ENCODE data around the gene CLTRN. TPM values are rescaled to one million over a fixed set of nuclear protein-coding genes. Genes with fewer than 3 reads are reported as not detected.

CLTRN gene
- total and polyA plus RNA-seq, 7 donors, result not detected

DNA sequence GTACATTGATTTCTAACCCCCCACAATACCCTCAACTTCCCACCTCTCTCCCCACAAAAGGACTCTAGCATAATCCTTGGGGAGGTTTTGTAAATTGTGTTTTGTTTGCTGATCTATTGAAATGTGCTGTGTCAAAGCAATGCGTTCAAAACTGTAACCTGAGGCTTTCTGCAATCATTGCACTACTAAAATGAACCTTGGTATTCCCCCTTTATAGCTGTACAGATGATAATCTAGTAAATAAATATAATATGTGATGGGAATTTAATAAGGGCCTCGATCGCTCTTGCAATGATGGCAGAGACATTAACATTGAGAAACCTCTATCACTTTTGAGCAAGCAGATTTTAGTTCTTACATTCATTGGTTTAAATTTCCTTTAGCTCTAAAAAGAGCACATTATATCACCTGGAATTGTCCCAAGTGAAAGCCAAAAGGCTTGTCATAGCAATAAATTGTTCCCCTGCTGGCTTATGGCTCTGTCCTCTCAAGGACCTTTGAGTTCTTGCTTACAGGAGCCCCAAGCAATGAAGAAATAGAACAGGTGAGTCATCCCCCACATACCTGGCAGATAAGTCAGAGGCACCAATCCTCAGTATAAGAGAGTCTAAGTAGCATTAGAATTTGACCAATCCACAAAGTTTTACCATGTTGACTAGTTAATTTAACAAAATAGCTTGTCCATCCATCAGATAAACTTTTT lies 45.4 kb downstream of the CLTRN start:
- ATAC-seq, result peak; percentile 91 to 98 (median 96)
- Histone ChIP-seq H3K9me3 (no peaks in the 10 kb centered on the region), H3K4me3 (no peak overlapping the region), H3K36me3 (ENCODE audit: insufficient read depth in 1 of 2, low read depth in 1 of 2) (no peaks in the 10 kb centered on the region), H3K4me1 (no peaks in the 10 kb centered on the region), H3K27me3 (ENCODE audit: insufficient read depth in 3 of 3, low read length in 2 of 3) (peaks cover 0 to 20% (median 0%) of the 10 kb centered on the region in 3 donors), H3K27ac (peak overlapping the region; percentile 42)
- WGBS, 3 donors, result 21 to 56% (median 42%) methylated on average over 3 of the region's 3 CpGs
- intact Hi-C loops (cut with DNase I), result no loop called here
- no peak for DNase-seq
- TF ChIP-seq, protein P1, sequence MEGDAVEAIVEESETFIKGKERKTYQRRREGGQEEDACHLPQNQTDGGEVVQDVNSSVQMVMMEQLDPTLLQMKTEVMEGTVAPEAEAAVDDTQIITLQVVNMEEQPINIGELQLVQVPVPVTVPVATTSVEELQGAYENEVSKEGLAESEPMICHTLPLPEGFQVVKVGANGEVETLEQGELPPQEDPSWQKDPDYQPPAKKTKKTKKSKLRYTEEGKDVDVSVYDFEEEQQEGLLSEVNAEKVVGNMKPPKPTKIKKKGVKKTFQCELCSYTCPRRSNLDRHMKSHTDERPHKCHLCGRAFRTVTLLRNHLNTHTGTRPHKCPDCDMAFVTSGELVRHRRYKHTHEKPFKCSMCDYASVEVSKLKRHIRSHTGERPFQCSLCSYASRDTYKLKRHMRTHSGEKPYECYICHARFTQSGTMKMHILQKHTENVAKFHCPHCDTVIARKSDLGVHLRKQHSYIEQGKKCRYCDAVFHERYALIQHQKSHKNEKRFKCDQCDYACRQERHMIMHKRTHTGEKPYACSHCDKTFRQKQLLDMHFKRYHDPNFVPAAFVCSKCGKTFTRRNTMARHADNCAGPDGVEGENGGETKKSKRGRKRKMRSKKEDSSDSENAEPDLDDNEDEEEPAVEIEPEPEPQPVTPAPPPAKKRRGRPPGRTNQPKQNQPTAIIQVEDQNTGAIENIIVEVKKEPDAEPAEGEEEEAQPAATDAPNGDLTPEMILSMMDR (IDR thresholded peaks at IDR 0.05), result no peak

GRCh38 chrX:15617111-15617510 lies 47.5 kb downstream of the CLTRN start:
- WGBS, 3 donors, result 82 to 88% (median 86%) methylated on average over 6 of the region's 6 CpGs
- Histone ChIP-seq H3K27ac (no peak overlapping the region), H3K9me3 (no peaks in the 10 kb centered on the region), H3K36me3 (ENCODE audit: insufficient read depth in 1 of 2, low read depth in 1 of 2) (no peaks in the 10 kb centered on the region), H3K27me3 (ENCODE audit: insufficient read depth in 3 of 3, low read length in 2 of 3) (peaks cover 0 to 15% (median 0%) of the 10 kb centered on the region in 3 donors), H3K4me1 (no peaks in the 10 kb centered on the region), H3K4me3 (no peak overlapping the region)
- no peak for DNase-seq
- intact Hi-C loops (cut with DNase I), result no loop called here
- TF ChIP-seq, protein P1 (IDR thresholded peaks at IDR 0.05), result no peak
- no peak for ATAC-seq

DNA sequence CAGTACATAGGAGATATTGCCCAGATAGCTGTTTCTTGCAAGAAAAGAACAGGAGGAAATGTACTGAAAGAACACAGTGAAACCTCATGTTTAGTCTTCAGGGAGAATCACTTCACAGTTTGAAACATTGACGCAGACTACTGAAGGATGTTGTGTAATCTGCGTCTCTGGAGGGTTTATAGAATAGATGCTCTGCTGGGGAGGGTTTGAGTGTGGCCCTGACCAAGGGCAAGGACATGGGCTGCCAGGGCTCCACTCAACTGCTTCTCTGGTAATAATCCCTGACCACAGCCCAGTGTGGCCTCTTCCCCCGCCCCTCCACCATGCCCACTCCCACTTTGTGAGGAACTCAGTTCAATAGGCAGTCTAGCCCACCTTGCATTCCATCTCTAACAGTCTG lies 48.1 kb downstream of the CLTRN start:
- no peak for ATAC-seq
- 82 to 87% (median 85%) methylated on average over 3 of the region's 3 CpGs for WGBS, 3 donors

DNA sequence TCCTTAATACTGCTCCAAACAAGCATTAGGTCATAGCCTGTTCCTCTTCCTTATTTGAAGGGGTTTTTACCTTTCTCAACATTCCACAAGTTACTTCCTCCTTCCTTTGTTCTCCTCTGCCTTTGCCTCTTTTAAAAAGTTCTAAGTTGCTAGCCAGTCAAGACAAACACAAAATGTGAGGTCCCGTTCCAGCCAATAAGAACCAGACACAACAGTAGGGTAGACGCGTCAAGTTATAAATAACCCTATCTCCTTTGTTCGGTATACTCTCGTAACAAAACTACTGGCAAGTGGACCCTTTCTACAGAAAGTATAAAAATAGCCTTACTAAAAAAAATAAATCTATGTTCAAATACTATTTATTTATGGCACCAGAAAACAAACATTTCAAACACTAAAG lies 57.5 kb downstream of the CLTRN start:
- DNase-seq (no peak), ATAC-seq (no peak)
- no peak overlapping the region for H3K4me3 ChIP-seq
- intact Hi-C loops (cut with DNase I), result no loop called here
- no peaks in the 10 kb centered on the region for H3K36me3 ChIP-seq (ENCODE audit: insufficient read depth in 1 of 2, low read depth in 1 of 2)
- no peaks in the 10 kb centered on the region for H3K4me1 ChIP-seq
- TF ChIP-seq, protein P1 (IDR thresholded peaks at IDR 0.05), result no peak
- no peaks in the 10 kb centered on the region for H3K9me3 ChIP-seq
- WGBS, 3 donors, result 61 to 68% (median 64%) methylated on average over 5 of the region's 5 CpGs
- peaks cover 0 to 27% (median 0%) of the 10 kb centered on the region in 3 donors for H3K27me3 ChIP-seq (ENCODE audit: insufficient read depth in 3 of 3, low read length in 2 of 3)
- H3K27ac ChIP-seq, result no peak overlapping the region

More for the DNA sequence above, 48.1 kb downstream of the CLTRN start:
- peak in 1 of 2 donors; percentile 48 for DNase-seq
- no peaks in the 10 kb centered on the region for H3K4me1 ChIP-seq
- no peaks in the 10 kb centered on the region for H3K36me3 ChIP-seq (ENCODE audit: insufficient read depth in 1 of 2, low read depth in 1 of 2)
- no peak overlapping the region for H3K27ac ChIP-seq
- H3K27me3 ChIP-seq (ENCODE audit: insufficient read depth in 3 of 3, low read length in 2 of 3), result peaks cover 0 to 9% (median 0%) of the 10 kb centered on the region in 3 donors
- intact Hi-C loops (cut with DNase I), result no loop called here
- TF ChIP-seq, protein P1 (IDR thresholded peaks at IDR 0.05), result no peak
- H3K4me3 ChIP-seq, result no peak overlapping the region
- no peaks in the 10 kb centered on the region for H3K9me3 ChIP-seq

GRCh38 chrX:15606136-15606535 lies 58.5 kb downstream of the CLTRN start:
- H3K9me3 ChIP-seq, result no peaks in the 10 kb centered on the region
- H3K4me1 ChIP-seq, result no peaks in the 10 kb centered on the region
- intact Hi-C loops (cut with DNase I), result no loop called here
- TF ChIP-seq, protein P1 (IDR thresholded peaks at IDR 0.05), result no peak
- no peak overlapping the region for H3K4me3 ChIP-seq
- WGBS, 3 donors, result 16 to 43% (median 18%) methylated on average over 1 of the region's 1 CpG
- H3K27ac ChIP-seq, result no peak overlapping the region
- no peak for ATAC-seq
- DNase-seq, result no peak
- H3K36me3 ChIP-seq (ENCODE audit: insufficient read depth in 1 of 2, low read depth in 1 of 2), result no peaks in the 10 kb centered on the region
- H3K27me3 ChIP-seq (ENCODE audit: insufficient read depth in 3 of 3, low read length in 2 of 3), result peaks cover 0 to 36% (median 0%) of the 10 kb centered on the region in 3 donors

Measured in psoas muscle (tissue), 8 donors.